GM19468 (cell line): ENCODE data around the gene FBN3.
"Not testable (repeated sequence)": the region's sequence is repeated elsewhere in the genome, so short reads cannot be mapped to it uniquely, and the experiment has no call there.

Experiments used
- ATAC-seq: cut with Tn5 transposase; IDR thresholded peaks from one replicate; pipeline ENCODE4 v1.9.1; 2021; ENCODE audit warnings: mild to moderate bottlenecking, moderate library complexity, moderate number of reproducible peaks; ENCODE audit not compliant: unreplicated experiment; ENCODE audit errors: extremely low read depth

The FBN3 gene

GRCh38 chr19:8033287-8034177, 115.9 kb downstream of the FBN3 start:
- not testable (repeated sequence) for ATAC-seq

- ATAC-seq, result no peak
Observed at GRCh38 chr19:8030960-8031359, 118.4 kb downstream of the FBN3 start.

- ATAC-seq, result no peak
Observed at GRCh38 chr19:8028951-8029491, 120.4 kb downstream of the FBN3 start.

GRCh38 chr19:8025316-8025715, 124.1 kb downstream of the FBN3 start:
- no peak for ATAC-seq

GRCh38 chr19:8024256-8024655, 125.1 kb downstream of the FBN3 start:
- ATAC-seq, result not testable (repeated sequence)

GRCh38 chr19:8023371-8023770, 126.0 kb downstream of the FBN3 start:
- ATAC-seq, result no peak

- ATAC-seq, result no peak
Observed at GRCh38 chr19:8022275-8022674, 127.1 kb downstream of the FBN3 start.

GRCh38 chr19:8021374-8021773, 128.0 kb downstream of the FBN3 start:
- no peak for ATAC-seq

- no peak for ATAC-seq
Observed at GRCh38 chr19:8020681-8021080, 128.7 kb downstream of the FBN3 start.

GRCh38 chr19:8017808-8018207, 131.6 kb downstream of the FBN3 start:
- no peak for ATAC-seq
